SIG-M5 treated with dmso at 0.1 percent for 504 hours (cell line): Measurements from ENCODE around the gene ACTMAP.
"Not testable (repeated sequence)": the region's sequence is repeated elsewhere in the genome, so short reads cannot be mapped to it uniquely, and the experiment has no call there.

Experiments
- DNase-seq: peaks from one replicate; lab custom pipeline; 2025; ENCODE audit not compliant: unreplicated experiment; lab: John Stamatoyannopoulos, UW

ACTMAP gene

DNA sequence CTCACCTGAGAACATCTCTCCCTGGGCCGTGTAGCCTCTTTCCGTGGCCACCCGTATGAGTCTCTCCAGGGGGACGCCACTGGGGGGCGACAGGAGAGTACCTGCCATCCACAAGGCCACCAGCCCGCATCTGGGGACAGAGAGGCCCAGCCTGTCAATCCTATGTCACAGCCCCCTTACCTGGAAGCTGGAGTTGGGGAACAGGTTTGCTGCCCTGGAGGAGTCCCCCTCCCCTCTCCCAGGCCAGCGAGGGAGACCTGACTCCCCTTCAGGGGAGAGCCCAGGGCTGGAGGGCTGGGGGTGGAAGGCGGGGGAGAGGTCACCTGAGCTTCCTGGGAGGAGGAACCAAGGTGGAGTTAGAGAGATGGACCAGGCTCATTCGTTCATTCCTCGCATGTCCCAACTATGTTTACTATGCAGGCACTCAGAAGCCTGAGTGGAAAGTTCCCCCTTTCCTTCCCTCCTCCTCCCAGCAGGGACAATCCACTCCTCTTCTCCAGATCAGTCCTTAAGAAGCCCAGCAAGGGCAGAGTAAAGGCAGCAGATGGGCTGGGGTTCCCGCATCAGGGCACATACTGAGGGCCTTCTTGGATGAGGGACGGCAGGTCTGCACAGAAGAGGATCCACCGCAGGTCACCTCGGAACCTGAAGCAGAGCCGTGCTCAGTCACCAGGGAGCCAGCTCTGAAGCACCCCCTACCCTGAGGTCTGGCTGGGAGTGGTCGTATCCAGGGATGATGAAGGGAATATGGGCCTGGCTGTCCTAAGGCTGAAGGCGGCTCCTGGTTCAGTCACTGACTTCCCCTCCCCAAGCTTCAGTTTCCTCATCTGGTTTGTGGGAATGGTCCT, 5.5 kb downstream of the ACTMAP start:
- DNase-seq = no peak

DNA sequence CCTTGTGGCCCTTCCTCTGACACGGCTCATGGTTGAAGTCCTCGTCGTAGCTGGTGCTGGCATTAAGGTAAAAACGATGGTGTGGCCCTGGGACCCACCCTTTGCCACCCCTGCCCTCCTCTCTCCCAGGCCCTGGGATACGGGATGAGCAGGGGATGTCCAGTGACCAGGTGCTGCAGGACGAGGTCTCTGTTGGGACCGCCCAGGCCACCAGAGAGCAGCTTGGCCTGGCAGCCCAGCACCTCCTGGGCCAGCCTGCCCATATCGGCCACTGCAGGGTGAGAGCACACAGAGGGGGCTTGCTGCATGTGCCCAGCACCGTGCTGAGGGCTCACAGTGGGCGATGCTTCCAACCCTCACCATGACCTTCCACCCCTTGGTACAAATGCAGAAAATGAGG, 6.4 kb downstream of the ACTMAP start:
- no peak for DNase-seq

DNA sequence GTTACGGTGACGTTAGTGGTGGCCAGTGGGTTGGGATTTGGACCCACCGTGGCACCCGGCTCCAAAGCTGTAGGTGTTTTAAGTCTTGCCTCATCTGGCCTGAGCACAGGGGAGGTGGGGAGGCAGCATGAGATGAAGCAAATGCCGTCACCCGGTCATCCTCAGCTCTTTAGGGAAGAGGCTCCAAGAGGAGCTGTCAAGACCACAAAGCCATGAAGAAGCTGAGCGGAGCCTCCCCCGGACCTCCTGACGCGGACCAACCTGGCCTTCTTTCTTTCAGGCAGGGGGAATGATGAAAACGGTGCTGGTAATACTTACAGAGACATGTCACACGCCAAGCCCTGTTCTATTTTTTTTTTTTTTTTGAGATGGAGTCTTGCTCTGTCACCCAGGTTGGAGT, 7.4 kb downstream of the ACTMAP start:
- no peak for DNase-seq

DNA sequence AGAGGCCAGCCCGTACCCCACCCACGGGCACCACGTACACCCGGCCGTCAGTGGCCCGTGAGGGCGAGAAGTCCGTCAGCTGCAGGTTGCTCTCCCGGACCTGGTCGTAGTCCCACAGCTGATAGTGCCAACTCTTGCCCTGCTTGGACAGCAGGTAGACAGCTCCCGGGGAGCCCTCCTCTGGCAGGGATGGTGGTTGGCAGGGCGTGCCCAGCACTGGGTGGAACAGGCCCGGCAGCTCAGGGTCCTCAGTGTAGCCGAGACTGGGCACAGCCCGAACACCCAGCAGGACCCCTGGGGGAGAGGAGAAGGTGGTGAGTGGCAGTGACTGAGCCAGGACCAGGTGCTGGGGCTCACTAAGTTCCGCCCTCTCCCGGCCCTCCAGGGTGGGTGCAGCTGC, 7.8 kb downstream of the ACTMAP start:
- no peak for DNase-seq

DNA sequence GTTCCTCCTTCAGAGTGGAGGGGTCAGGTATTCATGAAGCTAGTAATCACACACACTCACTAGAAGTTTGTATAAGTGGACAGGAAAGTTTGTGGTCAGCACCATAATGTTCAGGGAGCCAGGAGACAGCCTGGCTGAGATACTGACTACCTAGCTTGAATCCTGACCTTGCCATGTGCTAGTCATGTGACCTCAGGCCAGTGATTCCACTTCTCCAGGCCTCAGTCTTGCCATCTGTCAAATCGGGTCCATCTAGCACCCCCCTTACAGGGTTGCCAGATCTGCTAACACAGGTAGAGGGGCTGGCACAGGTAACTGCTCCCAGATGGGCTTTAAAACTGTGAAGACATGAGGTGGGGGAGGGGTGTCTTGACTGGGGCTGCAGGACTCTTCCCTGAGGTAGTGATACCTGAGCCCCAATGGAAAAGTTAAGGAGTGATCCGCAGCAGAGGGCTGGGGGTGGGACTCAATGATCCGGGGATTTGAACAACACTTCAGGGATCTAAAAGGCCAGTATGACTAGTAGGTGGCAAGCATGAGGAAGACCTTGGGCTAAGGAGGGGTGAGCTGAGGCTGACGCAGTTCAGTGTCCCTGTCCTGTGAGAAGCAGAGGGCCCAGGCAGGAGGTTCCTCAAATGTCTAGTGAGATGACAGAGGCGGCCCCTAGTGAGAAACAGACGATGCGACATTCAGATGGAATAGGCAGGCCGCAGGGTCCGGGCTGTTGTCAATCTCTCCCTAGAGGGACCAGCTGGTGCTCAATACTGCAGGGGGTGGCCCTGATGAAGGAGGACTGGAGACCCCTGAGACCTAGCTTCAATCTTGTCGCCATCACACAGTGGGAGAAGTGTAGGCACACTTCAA, 8.5 kb downstream of the ACTMAP start:
- DNase-seq = no peak

DNA sequence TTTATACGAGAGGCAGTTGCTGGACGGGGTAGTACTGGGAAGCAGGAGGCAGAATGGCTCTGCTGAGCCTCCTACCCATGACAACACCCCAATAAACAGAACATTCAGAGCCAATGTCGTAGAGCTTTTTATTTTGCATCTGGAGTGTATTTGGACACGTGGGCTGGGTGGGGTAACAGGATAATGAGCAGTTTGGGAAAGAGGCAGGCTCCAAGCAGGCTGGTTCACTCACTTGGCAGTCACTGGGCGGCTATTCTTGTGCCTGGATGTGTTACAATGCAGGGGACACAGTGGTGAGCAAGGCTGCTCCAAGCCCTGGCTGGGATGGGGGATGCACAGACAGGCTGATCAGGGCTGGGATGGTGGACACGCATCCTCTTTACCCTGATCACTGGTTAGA, 9.5 kb downstream of the ACTMAP start:
- DNase-seq = no peak

DNA sequence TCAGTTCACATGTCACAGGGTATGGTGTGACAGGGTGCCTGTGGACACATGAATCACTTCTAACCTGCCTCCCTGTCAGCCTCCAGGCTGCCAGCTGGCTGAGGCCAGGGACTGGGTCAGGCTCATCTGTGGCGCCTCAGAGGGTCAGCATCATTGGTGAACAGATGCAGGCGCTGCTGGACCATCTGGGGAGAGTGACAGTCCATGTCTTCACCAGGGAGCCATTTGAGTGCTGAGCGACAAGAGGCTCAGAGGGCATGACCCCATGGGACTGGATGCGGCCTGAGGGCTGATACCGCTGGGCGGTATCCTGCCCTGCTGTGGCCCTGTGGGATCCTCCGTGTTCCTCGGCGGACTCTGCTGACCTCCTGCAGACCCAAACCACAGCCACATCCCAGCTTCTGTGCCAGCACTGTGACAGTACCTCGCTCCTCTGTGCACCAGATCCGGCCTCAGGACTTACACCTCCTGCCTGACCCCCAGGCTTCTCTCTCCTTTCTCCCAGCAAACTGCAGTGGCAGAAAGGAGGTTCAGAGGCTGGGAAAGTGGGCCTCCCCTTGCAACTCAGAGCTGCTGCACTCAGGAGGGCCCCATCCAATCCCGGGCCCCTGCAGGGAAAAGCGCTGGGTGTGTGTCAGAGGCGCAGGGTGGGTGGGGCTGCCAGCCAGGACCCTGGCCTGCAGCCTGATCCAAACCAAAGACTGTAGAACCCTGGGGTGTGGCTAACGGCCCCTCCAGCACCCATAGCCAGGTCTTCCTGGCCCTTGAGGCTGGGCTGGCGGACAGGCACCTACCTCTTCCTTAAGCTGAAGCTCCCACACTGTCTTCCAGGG, 10.2 kb downstream of the ACTMAP start:
- DNase-seq = no peak

DNA sequence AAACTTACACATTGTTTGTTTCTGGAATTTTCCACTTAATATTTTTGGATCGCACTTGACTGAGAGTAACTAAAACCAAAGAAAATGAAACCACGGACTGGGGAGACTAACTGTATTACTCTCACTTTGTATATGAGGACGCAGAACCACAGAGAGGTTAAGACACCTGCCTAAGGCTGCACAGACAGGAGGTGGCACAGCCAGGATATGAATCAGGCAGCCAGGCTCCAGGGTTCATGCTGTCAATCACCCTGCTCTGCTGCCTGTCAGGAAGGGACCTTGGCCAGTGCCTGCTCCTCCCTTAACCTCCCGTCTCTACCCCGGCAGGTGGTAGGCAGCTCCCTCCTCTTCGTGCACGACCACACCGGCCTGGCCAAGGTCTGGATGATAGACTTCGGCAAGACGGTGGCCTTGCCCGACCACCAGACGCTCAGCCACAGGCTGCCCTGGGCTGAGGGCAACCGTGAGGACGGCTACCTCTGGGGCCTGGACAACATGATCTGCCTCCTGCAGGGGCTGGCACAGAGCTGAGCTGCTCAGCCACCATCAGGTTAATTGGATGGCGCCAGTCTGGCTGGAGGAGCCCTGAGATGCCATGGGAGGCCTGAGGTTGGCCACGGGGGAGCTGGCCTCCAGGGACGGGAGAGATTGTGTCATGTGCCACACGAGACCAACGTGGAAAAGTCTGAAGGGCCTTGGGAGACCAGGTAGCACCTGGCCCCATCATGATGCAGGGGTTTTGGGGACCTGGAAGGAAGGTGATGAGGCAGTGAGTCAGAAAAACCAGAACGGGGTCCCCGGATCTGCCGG, 11.0 kb downstream of the ACTMAP start:
- no peak for DNase-seq

DNA sequence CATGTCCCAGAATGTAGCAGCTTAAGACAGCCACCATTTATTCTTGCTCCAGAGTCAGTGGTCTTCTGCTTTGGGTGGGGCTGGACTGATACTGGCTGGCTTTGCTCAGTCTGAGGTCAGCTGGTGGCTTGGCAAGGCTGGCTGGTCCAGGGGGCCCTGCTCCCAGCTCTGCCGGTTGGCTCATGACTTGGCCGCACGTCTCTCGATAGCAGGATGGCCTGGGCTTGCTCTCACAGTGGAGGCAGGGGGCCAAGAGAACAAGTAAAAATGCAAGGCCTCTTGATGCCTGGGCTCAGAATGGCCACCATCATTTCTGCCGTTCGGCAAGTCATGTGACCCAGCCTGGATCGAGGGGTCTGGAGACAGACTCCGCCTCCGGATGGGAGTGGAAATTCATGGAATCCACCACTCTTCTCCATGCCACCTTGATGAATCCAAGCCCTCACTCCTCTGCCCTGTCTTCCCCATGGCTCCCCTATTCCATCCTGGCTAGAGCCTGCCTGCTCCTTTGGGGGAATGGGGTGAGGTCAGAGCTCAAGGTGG, 13.1 kb downstream of the ACTMAP start:
- no peak for DNase-seq

DNA sequence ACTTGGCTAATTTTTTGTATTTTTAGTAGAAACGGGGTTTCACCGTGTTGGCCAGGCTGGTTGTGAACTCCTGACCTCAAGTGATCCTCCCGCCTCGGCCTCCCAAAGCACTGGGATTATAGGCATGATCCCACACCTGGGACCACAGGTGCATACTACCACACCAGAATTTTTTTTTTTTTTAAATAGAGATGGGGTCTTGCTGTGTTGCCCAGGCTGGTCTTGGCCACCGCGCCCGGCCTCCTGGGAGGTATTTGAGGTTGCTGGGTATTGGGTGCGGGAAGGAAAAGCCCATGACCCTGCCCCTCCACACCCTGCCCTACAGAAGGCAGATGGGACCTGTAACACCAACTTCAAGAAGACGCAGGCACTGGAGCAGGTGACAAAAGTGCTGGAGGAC, 13.6 kb downstream of the ACTMAP start:
- no peak for DNase-seq

DNA sequence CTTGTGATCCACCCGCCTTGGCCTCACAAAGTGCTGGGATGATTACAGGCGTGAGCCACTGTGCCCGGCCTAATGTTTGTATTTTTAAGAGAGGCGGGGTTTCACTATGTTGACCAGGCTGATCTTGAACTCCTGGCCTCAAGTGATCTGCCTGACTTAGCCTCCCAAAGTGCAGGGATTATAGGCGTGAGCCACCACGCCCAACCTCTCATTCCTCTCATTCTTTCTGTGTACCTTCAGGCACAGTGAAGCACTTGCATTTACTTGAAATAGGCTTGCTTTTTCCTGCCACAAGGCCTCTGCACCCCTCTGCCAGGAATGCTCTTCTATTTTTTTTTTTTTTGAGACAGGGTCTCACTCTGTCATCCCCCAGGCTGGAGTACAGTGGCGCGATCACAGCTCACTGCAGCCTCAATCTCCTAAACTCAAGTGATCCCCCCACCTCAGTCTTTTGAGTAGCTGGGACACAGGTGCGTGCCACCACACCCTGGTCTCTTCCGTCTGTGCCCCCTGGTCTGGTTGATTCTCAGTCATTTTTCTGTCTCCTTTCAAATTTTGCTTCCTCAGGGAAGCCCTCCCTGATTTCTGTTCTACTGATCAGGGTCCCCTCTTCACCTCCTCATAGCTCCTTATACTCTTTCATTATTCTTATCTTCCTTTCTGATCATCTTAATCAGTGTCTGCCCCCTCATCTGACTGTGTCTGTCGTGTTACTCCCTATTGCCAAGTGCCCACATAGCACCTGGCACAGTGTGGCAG, 15.1 kb downstream of the ACTMAP start:
- no peak for DNase-seq

DNA sequence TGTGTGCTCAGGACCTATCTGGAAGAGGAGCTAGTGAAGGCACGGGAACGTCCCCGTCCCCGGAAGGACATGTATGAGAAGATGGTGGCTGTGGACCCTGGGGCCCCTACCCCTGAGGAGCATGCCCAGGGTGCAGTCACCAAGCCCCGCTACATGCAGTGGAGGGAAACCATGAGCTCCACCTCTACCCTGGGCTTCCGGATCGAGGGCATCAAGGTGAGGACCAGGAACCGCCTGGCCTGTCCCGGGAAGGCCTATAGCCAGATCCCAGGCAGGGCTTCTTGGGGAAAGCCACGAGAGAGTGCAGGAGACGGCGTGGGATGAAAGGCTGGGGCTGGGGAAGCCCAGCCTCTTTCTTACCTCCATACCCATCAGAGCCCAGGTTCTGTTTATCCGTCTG, 17.1 kb downstream of the ACTMAP start:
- no peak for DNase-seq

DNA sequence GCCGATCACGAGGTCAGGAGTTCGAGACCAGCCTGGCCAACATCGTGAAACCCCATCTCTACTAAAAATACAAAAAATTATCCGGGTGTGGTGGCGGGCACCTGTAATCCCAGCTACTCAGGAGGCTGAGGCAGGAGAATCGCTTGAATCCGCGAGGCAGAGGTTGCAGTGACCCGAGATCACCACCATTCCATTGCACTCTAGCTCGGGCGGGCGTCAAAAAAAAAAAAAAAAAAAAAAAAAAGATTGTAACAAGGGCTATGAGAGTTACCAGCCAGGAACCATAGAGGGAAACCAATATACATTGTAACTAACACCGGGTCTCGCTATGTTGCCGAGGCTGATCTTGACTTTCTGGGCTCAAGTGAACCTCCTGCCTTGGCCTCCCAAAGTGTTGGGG, 18.0 kb downstream of the ACTMAP start:
- DNase-seq = not testable (repeated sequence)

DNA sequence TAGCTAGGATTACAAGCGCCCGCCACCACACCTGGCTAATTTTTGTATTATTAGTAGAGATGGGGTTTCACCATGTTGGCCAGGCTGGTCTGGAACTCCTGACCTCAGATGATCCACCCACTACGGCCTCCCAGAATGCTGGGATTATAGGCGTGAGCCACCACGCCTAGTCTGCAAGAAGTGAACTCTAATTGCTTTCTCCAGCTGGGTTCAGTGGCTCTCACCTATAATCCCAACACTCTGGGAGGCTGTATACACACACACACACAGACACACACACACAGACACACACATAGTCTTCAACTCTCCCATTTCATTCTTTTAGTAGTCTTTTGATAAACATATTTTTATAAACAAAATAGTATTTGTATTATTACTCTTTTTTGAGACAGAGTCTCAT, 20.2 kb downstream of the ACTMAP start:
- not testable (repeated sequence) for DNase-seq

DNA sequence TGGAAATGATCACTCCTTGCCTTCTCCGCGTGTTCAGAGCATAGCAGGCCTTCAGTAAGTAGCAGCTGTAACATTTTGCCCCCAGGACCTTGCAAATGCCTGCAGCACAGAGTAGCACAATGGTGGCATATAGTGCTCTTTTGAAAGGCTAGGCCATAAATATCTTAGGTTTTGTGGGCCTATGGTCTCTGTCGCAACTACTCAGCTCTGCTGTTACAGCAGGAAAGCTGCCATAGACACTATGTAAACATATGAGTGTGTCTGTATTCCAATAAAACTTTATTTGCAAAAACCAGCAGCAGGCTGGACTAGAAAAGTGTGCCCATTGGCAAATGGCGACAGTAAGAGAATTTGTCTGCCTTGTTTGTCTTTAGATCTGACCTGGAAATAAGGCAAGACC, 24.0 kb downstream of the ACTMAP start:
- DNase-seq = peak; percentile 64

DNA sequence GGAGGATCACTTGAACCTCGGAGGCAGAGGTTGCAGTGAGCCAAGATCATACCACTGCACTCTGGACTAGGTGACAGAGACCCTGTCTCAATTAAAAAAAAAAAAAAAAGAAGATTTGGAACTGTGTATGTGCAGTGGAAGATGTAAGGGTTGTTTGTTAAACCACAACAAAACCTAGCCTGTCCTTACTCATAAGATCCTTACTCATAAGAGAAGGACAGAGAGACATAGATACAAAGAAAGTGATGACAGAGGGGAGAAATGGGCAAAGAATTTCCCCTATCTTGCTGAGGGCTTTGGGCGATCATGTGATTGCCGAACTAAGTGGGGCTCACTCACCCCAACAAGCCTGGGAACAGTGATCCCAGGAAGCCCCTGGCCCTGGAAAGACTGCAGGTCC, 25.4 kb downstream of the ACTMAP start:
- no peak for DNase-seq

DNA sequence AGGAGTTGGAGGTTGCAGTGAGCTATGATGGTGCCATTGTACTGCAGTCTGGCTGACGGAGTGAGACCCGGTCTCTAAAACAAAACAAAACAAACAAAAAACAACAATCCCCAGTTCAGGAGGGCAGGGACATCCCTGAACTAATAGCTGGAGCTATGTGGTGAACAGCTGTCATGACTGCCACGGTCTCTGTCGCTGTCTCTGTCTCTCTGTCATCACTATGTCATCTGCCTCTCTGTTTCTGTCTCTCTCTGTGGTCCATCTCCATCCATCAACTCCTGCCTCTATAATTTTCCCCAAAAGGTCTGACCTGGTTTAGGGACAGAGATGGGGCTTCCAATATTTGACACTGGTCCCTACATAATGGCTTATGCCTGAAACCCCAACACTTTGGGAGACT, 26.0 kb downstream of the ACTMAP start:
- DNase-seq = no peak

DNA sequence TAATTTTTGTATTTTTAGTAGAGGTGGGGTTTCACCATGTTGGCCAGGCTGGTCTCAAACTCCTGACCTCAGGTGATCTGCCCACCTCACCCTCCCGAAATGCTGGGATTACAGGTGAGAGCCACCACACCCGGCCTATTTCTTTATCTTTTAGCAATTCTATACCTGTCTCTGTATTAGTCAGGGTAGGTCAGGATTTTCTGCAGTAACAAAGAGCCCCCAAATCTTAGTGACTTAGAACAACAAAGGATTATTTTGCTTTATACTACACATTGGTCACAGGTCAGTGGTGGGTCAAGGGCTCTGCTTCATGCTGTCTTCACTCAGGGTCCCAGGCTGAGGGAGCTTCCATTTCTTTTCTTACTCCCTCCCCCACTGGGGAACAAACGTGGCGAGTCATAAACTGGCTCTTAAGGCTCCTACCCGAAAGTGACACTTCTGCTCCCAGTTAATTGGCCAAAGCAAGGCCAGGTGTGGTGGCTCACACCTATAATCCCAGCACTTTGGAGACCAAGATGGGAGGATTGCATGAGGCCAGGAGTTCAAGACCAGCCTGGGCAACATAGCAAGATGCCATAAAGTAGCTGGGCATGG, 26.5 kb downstream of the ACTMAP start:
- no peak for DNase-seq
